GM23338 (cell line): ENCODE measurements around the gene DNAJC17. TPM values are rescaled to one million over a fixed set of nuclear protein-coding genes. Genes with fewer than 3 reads are reported as not detected.

ENCODE experiments used
- ATAC-seq: fragments of 200-7000 bp; cut with Tn5 transposase; 3 replicates; pipeline ENCODE4 v1.9.1; 2020
- DNase-seq: peaks from one replicate; pipeline ENCODE4 v3.0.0-alpha.2; 2015; ENCODE audit warnings: low spot score
- H2AFZ ChIP-seq: fragments of 200-600 bp; sonication (generic); 2 replicates; pipeline ENCODE4 v1.8.0; 2016; ENCODE audit warnings: antibody characterized with exemption, mild to moderate bottlenecking, moderate library complexity
- H3F3A ChIP-seq: fragments of 200-600 bp; sonication (generic); replicated peaks from 2 replicates; pipeline ENCODE4 v1.8.0; 2017; ENCODE audit warnings: antibody characterized with exemption, mixed run types, low read depth
- H3K27ac ChIP-seq: fragments of 200-600 bp; sonication (generic); 2 replicates; pipeline ENCODE4 v1.6.1; 2016; ENCODE audit warnings: low read depth
- H3K27me3 ChIP-seq: fragments of 200-600 bp; sonication (generic); 2 replicates; pipeline ENCODE4 v1.8.0; 2016; ENCODE audit warnings: mild to moderate bottlenecking, mixed run types, moderate library complexity; ENCODE audit not compliant: insufficient read depth
- H3K36me3 ChIP-seq: fragments of 200-600 bp; sonication (generic); 2 replicates; pipeline ENCODE4 v1.8.0; 2016; ENCODE audit warnings: mild to moderate bottlenecking; ENCODE audit not compliant: insufficient read depth
- H3K4me1 ChIP-seq: fragments of 200-600 bp; sonication (generic); 2 replicates; pipeline ENCODE4 v1.8.0; 2016; ENCODE audit warnings: mild to moderate bottlenecking, moderate library complexity; ENCODE audit not compliant: insufficient read depth
- H3K4me2 ChIP-seq: fragments of 200-600 bp; sonication (generic); 2 replicates; pipeline ENCODE4 v1.7.1; 2017; ENCODE audit warnings: mixed run types
- H3K4me3 ChIP-seq: fragments of 200-600 bp; sonication (generic); 2 replicates; pipeline ENCODE4 v1.6.1; 2016; ENCODE audit warnings: mixed run types
- H3K79me2 ChIP-seq: fragments of 200-600 bp; sonication (generic); replicated peaks from 2 replicates; pipeline ENCODE4 v1.8.0; 2017; ENCODE audit warnings: mild to moderate bottlenecking; ENCODE audit not compliant: insufficient read depth
- H3K9me2 ChIP-seq: fragments of 200-600 bp; sonication (generic); 2 replicates; pipeline ENCODE4 v1.8.0; 2017; ENCODE audit not compliant: insufficient read depth
- H4K20me1 ChIP-seq: fragments of 200-600 bp; sonication (generic); replicated peaks from 2 replicates; pipeline ENCODE4 v1.8.0; 2017; ENCODE audit warnings: mild to moderate bottlenecking; ENCODE audit not compliant: insufficient read depth
- H3K27ac Mint-ChIP-seq: 2 replicates; pipeline ENCODE4 v1.8.0; 2020; ENCODE audit warnings: inconsistent platforms, mild to moderate bottlenecking, moderate library complexity, mixed read lengths
- H3K27me3 Mint-ChIP-seq: 3 replicates; pipeline ENCODE4 v1.8.0; 2022; ENCODE audit warnings: low read depth, mild to moderate bottlenecking, moderate library complexity, mixed read lengths, inconsistent platforms; ENCODE audit not compliant: insufficient read depth, poor library complexity
- H3K36me3 Mint-ChIP-seq: 3 replicates; pipeline ENCODE4 v1.8.0; 2021; ENCODE audit warnings: low read depth, mild to moderate bottlenecking, inconsistent platforms, moderate library complexity, mixed read lengths
- H3K4me1 Mint-ChIP-seq: 3 replicates; pipeline ENCODE4 v1.8.0; 2020; ENCODE audit warnings: mild to moderate bottlenecking, inconsistent platforms, mixed read lengths
- H3K4me3 Mint-ChIP-seq: 3 replicates; pipeline ENCODE4 v1.8.0; 2021; ENCODE audit warnings: moderate library complexity, mild to moderate bottlenecking, inconsistent platforms, mixed read lengths
- H3K9me3 Mint-ChIP-seq: 3 replicates; pipeline ENCODE4 v1.8.0; 2020; ENCODE audit warnings: moderate library complexity, mild to moderate bottlenecking, inconsistent platforms, mixed read lengths
- CREB1 ChIP-seq: fragments of 250-450 bp; sonication (Bioruptor Pico); IDR thresholded peaks from 2 replicates; pipeline ENCODE4 v1.5.0; 2020; ENCODE audit warnings: low read depth, mild to moderate bottlenecking, moderate library complexity
- EZH2 ChIP-seq: fragments of 200-600 bp; sonication (generic); IDR thresholded peaks from one replicate; pipeline ENCODE4 v1.8.0; 2017; ENCODE audit warnings: antibody characterized with exemption, mild to moderate bottlenecking, low read depth; ENCODE audit not compliant: unreplicated experiment
- EZH2phosphoT487 ChIP-seq: fragments of 200-600 bp; sonication (generic); IDR thresholded peaks from one replicate; pipeline ENCODE4 v1.8.1; 2018; ENCODE audit warnings: antibody characterized with exemption; ENCODE audit not compliant: unreplicated experiment
- JUNB ChIP-seq: IDR thresholded peaks from one replicate; pipeline ENCODE4 v1.6.1; 2016; ENCODE audit warnings: antibody characterized with exemption; ENCODE audit not compliant: unreplicated experiment
- NANOG ChIP-seq: IDR thresholded peaks from 2 replicates; pipeline ENCODE4 v1.6.1; 2016; ENCODE audit warnings: antibody characterized with exemption, borderline replicate concordance
- POLR2AphosphoS5 ChIP-seq: IDR thresholded peaks from 2 replicates; pipeline ENCODE4 v1.6.1; 2016; ENCODE audit warnings: antibody characterized with exemption, low read depth
- STAT1 ChIP-seq: IDR thresholded peaks from one replicate; pipeline ENCODE4 v1.6.1; 2016; ENCODE audit warnings: antibody characterized with exemption; ENCODE audit not compliant: unreplicated experiment
- ZNF114 ChIP-seq: fragments of 250-450 bp; sonication (Bioruptor Pico); IDR thresholded peaks from 2 replicates; pipeline ENCODE4 v1.5.0; 2020; ENCODE audit warnings: mild to moderate bottlenecking, moderate library complexity
- ZNF331 ChIP-seq: fragments of 250-450 bp; sonication (Bioruptor Pico); IDR thresholded peaks from 2 replicates; pipeline ENCODE4 v1.5.0; 2020; ENCODE audit warnings: low read depth, mild to moderate bottlenecking, moderate library complexity
- polyA plus RNA-seq: library from polyadenylated mRNA; unstranded; fragments of >200 nt; fragmentation: Nextera tagmentation; extraction: Ambion mirVana; gene quantifications from 2 replicates; pipeline ENCODE4 v1.2.1, GENCODE V29; 2016
- total RNA-seq: library from RNA; depleted of rRNA; stranded (reverse); fragments of >200 nt; shearing (Covaris generic); gene quantifications from 2 replicates; pipeline ENCODE4 v1.2.3, GENCODE V29; 2014
- TF ChIP-seq, protein P1 (sequence below), 2 experiments: fragments of 200-600 bp in 1 of 2; sonication (generic) in 1 of 2; conservative IDR thresholded peaks; 2 replicates each; pipeline versions ENCODE4 v1.5.1 to v1.6.1; 2016 to 2017; ENCODE audit warnings: antibody characterized with exemption in 2 of 2, low read depth in 2 of 2, mild to moderate bottlenecking in 2 of 2, moderate library complexity in 1 of 2
- TF ChIP-seq, protein P2 (sequence below): IDR thresholded peaks from one replicate; pipeline ENCODE4 v1.6.1; 2018; ENCODE audit warnings: antibody characterized with exemption; ENCODE audit not compliant: unreplicated experiment
- TF ChIP-seq, protein P3 (sequence below): IDR thresholded peaks from 2 replicates; pipeline ENCODE4 v1.6.1; 2016; ENCODE audit warnings: antibody characterized with exemption
- TF ChIP-seq, protein P4 (sequence below): fragments of 250-450 bp; sonication (Bioruptor Pico); IDR thresholded peaks from 2 replicates; pipeline ENCODE4 v1.5.0; 2020; ENCODE audit warnings: mild to moderate bottlenecking, moderate library complexity

DNAJC17 gene
- total and polyA plus RNA-seq, 2 experiments from 2014 or later = 23.0 to 77.6 TPM

DNA sequence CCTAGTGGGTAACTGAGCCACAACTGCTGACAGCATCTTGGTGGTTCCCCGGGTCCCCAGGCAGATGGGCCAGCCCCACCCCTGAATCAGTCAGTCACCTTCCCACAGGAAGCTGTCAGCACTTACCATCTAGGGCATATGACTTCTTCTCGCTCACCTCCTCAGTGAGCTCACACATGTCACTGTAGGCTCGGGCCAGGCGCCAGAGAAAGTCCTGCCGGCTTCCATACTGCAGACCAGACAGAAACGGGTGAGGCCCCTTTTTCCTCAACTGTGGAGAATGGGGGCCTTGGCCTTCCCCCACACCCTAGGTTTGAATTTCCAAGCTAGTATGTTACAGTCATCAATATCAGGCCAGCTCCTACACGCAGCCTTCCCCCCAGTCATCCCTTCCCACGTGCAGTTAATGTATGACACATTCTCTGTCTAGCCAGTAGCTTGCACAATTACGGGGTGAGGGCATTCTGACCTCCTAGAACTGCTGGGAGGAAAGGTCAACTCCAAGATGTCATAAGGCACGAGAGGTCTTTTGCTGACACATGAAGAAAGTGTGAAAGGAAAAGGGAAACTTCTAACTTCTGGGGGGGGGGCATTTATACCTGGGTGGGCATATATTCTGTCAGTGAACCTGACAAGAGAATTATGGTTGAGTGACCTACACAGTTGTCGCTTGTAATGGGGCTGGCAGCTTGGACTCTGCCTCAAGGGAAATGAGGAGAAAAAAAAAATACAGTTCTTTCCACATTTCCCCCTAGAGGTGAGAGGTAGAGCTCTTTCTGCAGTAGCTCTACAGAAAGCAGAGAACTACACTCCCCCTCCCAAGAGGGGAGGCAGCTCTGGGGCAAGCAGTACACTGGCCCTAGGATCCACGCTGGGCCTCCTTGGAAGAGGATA lies 63.1 kb downstream of the DNAJC17 start:
- peaks cover 34% of the 10 kb centered on the region for H3K4me1 Mint-ChIP-seq
- Histone ChIP-seq H2AFZ (no peak overlapping the region), H3K27me3 (no peaks in the 10 kb centered on the region), H3K4me3 (no peak overlapping the region), H3K4me2 (no peak overlapping the region), H3K79me2 (no peaks in the 10 kb centered on the region), H3F3A (0 out of 2 replicates have a peak, but pooled peaks cover 5% of the 10 kb centered on the region), H4K20me1 (peaks cover 5% of the 10 kb centered on the region; the same call in 1 of the 2 replicates), H3K27ac (no peak overlapping the region), H3K4me1 (peaks cover 14% of the 10 kb centered on the region), H3K36me3 (peaks cover 8% of the 10 kb centered on the region; the same call in 1 of the 2 replicates), H3K9me2 (no peaks in the 10 kb centered on the region)
- H3K4me3 Mint-ChIP-seq = no peak overlapping the region
- peaks cover 30% of the 10 kb centered on the region; the same call in 2 of the 3 replicates for H3K36me3 Mint-ChIP-seq
- TF ChIP-seq CREB1 (no peak), JUNB (no peak), EZH2phosphoT487 (no peak), ZNF331 (CRISPR knock-in tag) (no peak), POLR2AphosphoS5 (no peak), NANOG (no peak), ZNF114 (CRISPR knock-in tag) (no peak), EZH2 (no peak), STAT1 (no peak)
- TF ChIP-seq, protein P1, sequence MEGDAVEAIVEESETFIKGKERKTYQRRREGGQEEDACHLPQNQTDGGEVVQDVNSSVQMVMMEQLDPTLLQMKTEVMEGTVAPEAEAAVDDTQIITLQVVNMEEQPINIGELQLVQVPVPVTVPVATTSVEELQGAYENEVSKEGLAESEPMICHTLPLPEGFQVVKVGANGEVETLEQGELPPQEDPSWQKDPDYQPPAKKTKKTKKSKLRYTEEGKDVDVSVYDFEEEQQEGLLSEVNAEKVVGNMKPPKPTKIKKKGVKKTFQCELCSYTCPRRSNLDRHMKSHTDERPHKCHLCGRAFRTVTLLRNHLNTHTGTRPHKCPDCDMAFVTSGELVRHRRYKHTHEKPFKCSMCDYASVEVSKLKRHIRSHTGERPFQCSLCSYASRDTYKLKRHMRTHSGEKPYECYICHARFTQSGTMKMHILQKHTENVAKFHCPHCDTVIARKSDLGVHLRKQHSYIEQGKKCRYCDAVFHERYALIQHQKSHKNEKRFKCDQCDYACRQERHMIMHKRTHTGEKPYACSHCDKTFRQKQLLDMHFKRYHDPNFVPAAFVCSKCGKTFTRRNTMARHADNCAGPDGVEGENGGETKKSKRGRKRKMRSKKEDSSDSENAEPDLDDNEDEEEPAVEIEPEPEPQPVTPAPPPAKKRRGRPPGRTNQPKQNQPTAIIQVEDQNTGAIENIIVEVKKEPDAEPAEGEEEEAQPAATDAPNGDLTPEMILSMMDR (conservative IDR thresholded peaks at IDR 0.05; ENCODE audit: low read depth in 2 of 2) = no peak; a peak in 1 of 4 replicates
- TF ChIP-seq, protein P2, sequence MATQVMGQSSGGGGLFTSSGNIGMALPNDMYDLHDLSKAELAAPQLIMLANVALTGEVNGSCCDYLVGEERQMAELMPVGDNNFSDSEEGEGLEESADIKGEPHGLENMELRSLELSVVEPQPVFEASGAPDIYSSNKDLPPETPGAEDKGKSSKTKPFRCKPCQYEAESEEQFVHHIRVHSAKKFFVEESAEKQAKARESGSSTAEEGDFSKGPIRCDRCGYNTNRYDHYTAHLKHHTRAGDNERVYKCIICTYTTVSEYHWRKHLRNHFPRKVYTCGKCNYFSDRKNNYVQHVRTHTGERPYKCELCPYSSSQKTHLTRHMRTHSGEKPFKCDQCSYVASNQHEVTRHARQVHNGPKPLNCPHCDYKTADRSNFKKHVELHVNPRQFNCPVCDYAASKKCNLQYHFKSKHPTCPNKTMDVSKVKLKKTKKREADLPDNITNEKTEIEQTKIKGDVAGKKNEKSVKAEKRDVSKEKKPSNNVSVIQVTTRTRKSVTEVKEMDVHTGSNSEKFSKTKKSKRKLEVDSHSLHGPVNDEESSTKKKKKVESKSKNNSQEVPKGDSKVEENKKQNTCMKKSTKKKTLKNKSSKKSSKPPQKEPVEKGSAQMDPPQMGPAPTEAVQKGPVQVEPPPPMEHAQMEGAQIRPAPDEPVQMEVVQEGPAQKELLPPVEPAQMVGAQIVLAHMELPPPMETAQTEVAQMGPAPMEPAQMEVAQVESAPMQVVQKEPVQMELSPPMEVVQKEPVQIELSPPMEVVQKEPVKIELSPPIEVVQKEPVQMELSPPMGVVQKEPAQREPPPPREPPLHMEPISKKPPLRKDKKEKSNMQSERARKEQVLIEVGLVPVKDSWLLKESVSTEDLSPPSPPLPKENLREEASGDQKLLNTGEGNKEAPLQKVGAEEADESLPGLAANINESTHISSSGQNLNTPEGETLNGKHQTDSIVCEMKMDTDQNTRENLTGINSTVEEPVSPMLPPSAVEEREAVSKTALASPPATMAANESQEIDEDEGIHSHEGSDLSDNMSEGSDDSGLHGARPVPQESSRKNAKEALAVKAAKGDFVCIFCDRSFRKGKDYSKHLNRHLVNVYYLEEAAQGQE = no peak
- TF ChIP-seq, protein P3, sequence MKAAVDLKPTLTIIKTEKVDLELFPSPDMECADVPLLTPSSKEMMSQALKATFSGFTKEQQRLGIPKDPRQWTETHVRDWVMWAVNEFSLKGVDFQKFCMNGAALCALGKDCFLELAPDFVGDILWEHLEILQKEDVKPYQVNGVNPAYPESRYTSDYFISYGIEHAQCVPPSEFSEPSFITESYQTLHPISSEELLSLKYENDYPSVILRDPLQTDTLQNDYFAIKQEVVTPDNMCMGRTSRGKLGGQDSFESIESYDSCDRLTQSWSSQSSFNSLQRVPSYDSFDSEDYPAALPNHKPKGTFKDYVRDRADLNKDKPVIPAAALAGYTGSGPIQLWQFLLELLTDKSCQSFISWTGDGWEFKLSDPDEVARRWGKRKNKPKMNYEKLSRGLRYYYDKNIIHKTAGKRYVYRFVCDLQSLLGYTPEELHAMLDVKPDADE = no peak
- TF ChIP-seq, protein P4, sequence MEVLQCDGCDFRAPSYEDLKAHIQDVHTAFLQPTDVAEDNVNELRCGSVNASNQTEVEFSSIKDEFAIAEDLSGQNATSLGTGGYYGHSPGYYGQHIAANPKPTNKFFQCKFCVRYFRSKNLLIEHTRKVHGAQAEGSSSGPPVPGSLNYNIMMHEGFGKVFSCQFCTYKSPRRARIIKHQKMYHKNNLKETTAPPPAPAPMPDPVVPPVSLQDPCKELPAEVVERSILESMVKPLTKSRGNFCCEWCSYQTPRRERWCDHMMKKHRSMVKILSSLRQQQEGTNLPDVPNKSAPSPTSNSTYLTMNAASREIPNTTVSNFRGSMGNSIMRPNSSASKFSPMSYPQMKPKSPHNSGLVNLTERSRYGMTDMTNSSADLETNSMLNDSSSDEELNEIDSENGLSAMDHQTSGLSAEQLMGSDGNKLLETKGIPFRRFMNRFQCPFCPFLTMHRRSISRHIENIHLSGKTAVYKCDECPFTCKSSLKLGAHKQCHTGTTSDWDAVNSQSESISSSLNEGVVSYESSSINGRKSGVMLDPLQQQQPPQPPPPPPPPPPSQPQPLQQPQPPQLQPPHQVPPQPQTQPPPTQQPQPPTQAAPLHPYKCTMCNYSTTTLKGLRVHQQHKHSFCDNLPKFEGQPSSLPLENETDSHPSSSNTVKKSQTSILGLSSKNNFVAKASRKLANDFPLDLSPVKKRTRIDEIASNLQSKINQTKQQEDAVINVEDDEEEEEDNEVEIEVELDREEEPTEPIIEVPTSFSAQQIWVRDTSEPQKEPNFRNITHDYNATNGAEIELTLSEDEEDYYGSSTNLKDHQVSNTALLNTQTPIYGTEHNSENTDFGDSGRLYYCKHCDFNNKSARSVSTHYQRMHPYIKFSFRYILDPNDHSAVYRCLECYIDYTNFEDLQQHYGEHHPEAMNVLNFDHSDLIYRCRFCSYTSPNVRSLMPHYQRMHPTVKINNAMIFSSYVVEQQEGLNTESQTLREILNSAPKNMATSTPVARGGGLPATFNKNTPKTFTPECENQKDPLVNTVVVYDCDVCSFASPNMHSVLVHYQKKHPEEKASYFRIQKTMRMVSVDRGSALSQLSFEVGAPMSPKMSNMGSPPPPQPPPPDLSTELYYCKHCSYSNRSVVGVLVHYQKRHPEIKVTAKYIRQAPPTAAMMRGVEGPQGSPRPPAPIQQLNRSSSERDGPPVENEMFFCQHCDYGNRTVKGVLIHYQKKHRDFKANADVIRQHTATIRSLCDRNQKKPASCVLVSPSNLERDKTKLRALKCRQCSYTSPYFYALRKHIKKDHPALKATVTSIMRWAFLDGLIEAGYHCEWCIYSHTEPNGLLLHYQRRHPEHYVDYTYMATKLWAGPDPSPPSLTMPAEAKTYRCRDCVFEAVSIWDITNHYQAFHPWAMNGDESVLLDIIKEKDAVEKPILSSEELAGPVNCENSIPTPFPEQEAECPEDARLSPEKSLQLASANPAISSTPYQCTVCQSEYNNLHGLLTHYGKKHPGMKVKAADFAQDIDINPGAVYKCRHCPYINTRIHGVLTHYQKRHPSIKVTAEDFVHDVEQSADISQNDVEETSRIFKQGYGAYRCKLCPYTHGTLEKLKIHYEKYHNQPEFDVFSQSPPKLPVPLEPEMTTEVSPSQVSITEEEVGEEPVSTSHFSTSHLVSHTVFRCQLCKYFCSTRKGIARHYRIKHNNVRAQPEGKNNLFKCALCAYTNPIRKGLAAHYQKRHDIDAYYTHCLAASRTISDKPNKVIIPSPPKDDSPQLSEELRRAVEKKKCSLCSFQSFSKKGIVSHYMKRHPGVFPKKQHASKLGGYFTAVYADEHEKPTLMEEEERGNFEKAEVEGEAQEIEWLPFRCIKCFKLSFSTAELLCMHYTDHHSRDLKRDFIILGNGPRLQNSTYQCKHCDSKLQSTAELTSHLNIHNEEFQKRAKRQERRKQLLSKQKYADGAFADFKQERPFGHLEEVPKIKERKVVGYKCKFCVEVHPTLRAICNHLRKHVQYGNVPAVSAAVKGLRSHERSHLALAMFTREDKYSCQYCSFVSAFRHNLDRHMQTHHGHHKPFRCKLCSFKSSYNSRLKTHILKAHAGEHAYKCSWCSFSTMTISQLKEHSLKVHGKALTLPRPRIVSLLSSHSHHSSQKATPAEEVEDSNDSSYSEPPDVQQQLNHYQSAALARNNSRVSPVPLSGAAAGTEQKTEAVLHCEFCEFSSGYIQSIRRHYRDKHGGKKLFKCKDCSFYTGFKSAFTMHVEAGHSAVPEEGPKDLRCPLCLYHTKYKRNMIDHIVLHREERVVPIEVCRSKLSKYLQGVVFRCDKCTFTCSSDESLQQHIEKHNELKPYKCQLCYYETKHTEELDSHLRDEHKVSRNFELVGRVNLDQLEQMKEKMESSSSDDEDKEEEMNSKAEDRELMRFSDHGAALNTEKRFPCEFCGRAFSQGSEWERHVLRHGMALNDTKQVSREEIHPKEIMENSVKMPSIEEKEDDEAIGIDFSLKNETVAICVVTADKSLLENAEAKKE (CRISPR knock-in tag) = no peak
- ATAC-seq = peak; percentile 49
- peak overlapping the region; percentile 43 for H3K27ac Mint-ChIP-seq
- peak; percentile 27 for DNase-seq
- peaks cover 16% of the 10 kb centered on the region for H3K27me3 Mint-ChIP-seq
- H3K9me3 Mint-ChIP-seq = no peaks in the 10 kb centered on the region
